Left ventricle myocardium inferior (tissue), 1 donor: Measurements from ENCODE around the gene CDK6. TPM values are rescaled to one million over a fixed set of nuclear protein-coding genes. Genes with fewer than 3 reads are reported as not detected.

ENCODE experiments used
- DNase-seq: peaks from one replicate; pipeline ENCODE4 v3.0.0-alpha.2; 2020
- H3K27ac ChIP-seq: fragments of 200-600 bp; replicated peaks from 2 replicates; pipeline ENCODE4 v1.8.0; 2021
- H3K27me3 ChIP-seq: fragments of 200-600 bp; 2 replicates; pipeline ENCODE4 v1.8.0; 2021; ENCODE audit warnings: low read depth
- H3K36me3 ChIP-seq: fragments of 200-600 bp; 2 replicates; pipeline ENCODE4 v1.8.0; 2021
- H3K4me1 ChIP-seq: fragments of 200-600 bp; 2 replicates; pipeline ENCODE4 v1.8.0; 2021
- H3K4me3 ChIP-seq: fragments of 200-600 bp; 2 replicates; pipeline ENCODE4 v1.8.0; 2021; ENCODE audit warnings: mild to moderate bottlenecking, moderate library complexity
- H3K9me3 ChIP-seq: fragments of 200-600 bp; replicated peaks from 2 replicates; pipeline ENCODE4 v1.8.0; 2021
- intact Hi-C: fragments of 100-400 bp; cut with micrococcal nuclease; formaldehyde crosslinking; loops from one replicate; pipeline ENCODE4 v1.11.0; 2022
- total RNA-seq: library from RNA; stranded (reverse); fragmentation: NEBNext Ultra II Directional; extraction: Animal tissue kit (Norgen Biotek cat#: 25700); gene quantifications from one replicate; pipeline ENCODE4 v1.2.1, GENCODE V29; 2021
- TF ChIP-seq, protein P1 (sequence below): fragments of 200-600 bp; IDR thresholded peaks from 2 replicates; pipeline ENCODE4 v1.8.0; 2021; ENCODE audit warnings: antibody characterized with exemption, mild to moderate bottlenecking, borderline replicate concordance
- donor health status: DM: no; HTN: yes; CAD: no; lungs with severe emphysema.

CDK6 gene
- total RNA-seq, 1 donor from 2014 or later, result 16.5 TPM

GRCh38 chr7:92845736-92846135, 9.4 kb upstream of the CDK6 start:
- TF ChIP-seq, protein P1, sequence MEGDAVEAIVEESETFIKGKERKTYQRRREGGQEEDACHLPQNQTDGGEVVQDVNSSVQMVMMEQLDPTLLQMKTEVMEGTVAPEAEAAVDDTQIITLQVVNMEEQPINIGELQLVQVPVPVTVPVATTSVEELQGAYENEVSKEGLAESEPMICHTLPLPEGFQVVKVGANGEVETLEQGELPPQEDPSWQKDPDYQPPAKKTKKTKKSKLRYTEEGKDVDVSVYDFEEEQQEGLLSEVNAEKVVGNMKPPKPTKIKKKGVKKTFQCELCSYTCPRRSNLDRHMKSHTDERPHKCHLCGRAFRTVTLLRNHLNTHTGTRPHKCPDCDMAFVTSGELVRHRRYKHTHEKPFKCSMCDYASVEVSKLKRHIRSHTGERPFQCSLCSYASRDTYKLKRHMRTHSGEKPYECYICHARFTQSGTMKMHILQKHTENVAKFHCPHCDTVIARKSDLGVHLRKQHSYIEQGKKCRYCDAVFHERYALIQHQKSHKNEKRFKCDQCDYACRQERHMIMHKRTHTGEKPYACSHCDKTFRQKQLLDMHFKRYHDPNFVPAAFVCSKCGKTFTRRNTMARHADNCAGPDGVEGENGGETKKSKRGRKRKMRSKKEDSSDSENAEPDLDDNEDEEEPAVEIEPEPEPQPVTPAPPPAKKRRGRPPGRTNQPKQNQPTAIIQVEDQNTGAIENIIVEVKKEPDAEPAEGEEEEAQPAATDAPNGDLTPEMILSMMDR, result no peak
- no peaks in the 10 kb centered on the region for H3K27me3 ChIP-seq
- H3K4me1 ChIP-seq, result no peaks in the 10 kb centered on the region
- DNase-seq, result no peak
- H3K27ac ChIP-seq, result no peak overlapping the region
- no peaks in the 10 kb centered on the region for H3K9me3 ChIP-seq
- intact Hi-C loops, result no loop called here
- H3K4me3 ChIP-seq, result no peak overlapping the region
- H3K36me3 ChIP-seq, result no peaks in the 10 kb centered on the region

GRCh38 chr7:92843781-92844180, 7.4 kb upstream of the CDK6 start:
- DNase-seq, result no peak
- Histone ChIP-seq H3K27ac (no peak overlapping the region), H3K4me3 (no peak overlapping the region), H3K27me3 (no peaks in the 10 kb centered on the region), H3K9me3 (no peaks in the 10 kb centered on the region), H3K4me1 (no peaks in the 10 kb centered on the region), H3K36me3 (no peaks in the 10 kb centered on the region)
- intact Hi-C loops, result no loop called here
- TF ChIP-seq, protein P1, result no peak

DNA sequence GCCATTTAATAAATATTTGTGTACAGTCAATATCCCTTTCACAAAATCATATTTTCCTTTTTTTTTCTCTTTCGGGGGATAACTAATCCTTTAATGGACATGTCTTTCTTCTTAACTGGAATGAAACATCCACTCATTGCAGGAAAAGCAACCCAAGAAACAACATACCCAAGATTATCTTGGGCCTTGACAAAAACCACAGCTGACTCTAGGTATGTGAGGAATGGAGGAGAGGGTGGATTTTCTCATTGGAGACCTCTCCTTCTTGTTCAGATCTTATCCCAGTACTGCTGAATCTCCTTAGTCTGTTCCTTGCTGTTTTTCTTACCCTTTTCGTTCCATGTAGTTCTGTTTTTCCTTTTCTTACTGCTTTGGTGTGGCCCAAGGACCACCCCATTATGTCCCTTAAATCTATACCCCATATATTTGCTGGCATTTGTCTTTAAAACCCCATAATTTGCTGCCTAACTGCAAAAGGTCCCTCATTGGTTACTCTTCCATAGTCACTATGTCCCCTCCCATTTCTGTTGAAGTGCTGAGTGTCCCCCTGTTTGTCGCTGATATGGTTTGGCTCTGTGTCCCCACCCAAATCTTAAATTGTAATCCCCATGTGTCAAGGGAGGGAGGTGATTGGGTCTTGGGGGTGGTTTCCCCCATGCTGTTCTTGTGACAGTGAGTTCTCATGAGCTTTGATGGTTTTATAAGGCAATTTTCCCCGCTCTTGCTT, 6.8 kb upstream of the CDK6 start:
- Histone ChIP-seq H3K4me1 (no peaks in the 10 kb centered on the region), H3K4me3 (no peak overlapping the region), H3K27ac (no peak overlapping the region), H3K27me3 (no peaks in the 10 kb centered on the region), H3K9me3 (no peaks in the 10 kb centered on the region), H3K36me3 (no peaks in the 10 kb centered on the region)
- intact Hi-C loops, result no loop called here
- TF ChIP-seq, protein P1, result no peak
- no peak for DNase-seq

- TF ChIP-seq, protein P1, result no peak
- intact Hi-C loops, result no loop called here
These were observed 4.8 kb upstream of the CDK6 start for GRCh38 chr7:92841192-92841591.

DNA sequence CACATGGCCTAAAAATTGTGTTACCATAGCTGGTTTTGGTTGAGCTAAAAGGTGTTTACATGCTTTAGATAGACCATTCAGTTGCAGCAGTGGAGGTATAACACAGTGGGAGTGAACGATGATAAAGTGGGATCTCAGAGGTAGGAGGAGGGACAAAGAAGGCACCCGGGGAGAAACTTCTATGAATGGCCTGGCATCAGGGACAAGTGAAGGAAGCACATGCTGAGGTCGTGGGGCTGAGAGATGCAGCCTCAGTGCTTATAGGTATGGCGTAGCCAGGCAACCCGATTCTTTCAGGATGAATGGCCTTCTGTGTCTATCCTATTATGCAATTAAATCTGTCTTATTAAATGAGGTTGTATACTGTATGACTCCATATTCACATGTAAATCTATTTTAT, 3.9 kb upstream of the CDK6 start:
- H3K4me1 ChIP-seq, result peaks cover 20% of the 10 kb centered on the region
- no peak overlapping the region for H3K4me3 ChIP-seq
- no peaks in the 10 kb centered on the region for H3K9me3 ChIP-seq
- TF ChIP-seq, protein P1, result no peak
- H3K36me3 ChIP-seq, result no peaks in the 10 kb centered on the region
- no peaks in the 10 kb centered on the region for H3K27me3 ChIP-seq
- H3K27ac ChIP-seq, result no peak overlapping the region
- intact Hi-C loops, result no loop called here
- DNase-seq, result no peak

More at GRCh38 chr7:92841192-92841591, 4.8 kb upstream of the CDK6 start:
- H3K27me3 ChIP-seq, result no peaks in the 10 kb centered on the region
- no peaks in the 10 kb centered on the region for H3K36me3 ChIP-seq
- DNase-seq, result no peak
- peaks cover 12% of the 10 kb centered on the region for H3K4me1 ChIP-seq
- no peak overlapping the region for H3K4me3 ChIP-seq
- no peak overlapping the region for H3K27ac ChIP-seq
- H3K9me3 ChIP-seq, result no peaks in the 10 kb centered on the region
